ENCODE results near the gene SLC4A5.

- TF ChIP-seq POLR2AphosphoS5 (IDR thresholded peaks at IDR 0.05; ENCODE audit: low read depth, low read length), result no peak
- no peak for TF ChIP-seq REST (IDR thresholded peaks at IDR 0.05; ENCODE audit: insufficient read depth in 1 of 2, low read depth in 2 of 2, low read length in 2 of 2)
- TF ChIP-seq TAF1 (IDR thresholded peaks at IDR 0.05; ENCODE audit: borderline replicate concordance, insufficient read depth, low read length), result no peak
- TF ChIP-seq SIN3A (IDR thresholded peaks at IDR 0.05; ENCODE audit: borderline replicate concordance, insufficient read depth, low read length), result no peak
These were observed 115.6 kb downstream of the SLC4A5 start for GRCh38 chr2:74227646-74228045.
